GM19324 (cell line): Measurements from ENCODE around the gene GASK1A.

Experiments
- ATAC-seq: cut with Tn5 transposase; IDR thresholded peaks from one replicate; pipeline ENCODE4 v1.9.1; 2021; ENCODE audit warnings: mild to moderate bottlenecking, moderate library complexity; ENCODE audit not compliant: unreplicated experiment, low FRiP score

The GASK1A gene

DNA sequence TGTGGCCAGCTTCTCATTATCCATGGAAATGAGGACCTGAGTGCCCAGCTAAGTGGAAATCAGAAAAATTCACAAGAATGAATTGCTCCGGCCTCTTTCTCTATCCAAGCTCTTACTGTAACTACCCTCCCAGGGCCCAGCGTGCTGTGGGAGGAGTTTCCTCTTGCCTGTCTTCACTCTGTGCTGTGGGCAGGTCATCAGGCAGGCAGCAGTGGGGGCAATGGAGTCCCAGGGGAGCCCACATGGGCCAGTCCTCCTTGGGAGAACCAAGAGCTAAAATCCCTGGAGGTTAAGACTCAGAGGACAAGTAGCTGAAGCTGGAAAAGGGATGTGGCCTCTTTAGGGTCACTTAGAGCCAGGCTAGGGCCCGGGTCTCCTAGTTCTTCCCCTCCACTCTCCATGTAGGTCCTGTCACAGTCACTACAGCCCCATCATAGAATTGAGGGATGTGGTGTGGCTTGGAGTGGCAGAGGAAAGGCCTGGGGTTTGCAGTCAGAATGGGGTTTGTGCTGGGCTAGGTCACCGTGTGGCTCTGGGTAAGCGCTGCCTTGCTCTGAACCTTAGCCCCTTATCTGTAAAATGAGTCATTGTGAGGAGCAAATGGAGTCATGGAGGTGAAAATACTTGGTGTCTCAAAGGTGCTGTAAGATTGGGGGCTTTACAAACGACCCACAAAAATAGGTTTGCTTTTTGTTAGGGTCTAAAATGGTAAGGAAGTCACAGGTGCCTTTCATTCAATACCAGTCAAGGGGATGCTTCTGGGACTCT, 3.7 kb downstream of the GASK1A start:
- ATAC-seq: no peak

DNA sequence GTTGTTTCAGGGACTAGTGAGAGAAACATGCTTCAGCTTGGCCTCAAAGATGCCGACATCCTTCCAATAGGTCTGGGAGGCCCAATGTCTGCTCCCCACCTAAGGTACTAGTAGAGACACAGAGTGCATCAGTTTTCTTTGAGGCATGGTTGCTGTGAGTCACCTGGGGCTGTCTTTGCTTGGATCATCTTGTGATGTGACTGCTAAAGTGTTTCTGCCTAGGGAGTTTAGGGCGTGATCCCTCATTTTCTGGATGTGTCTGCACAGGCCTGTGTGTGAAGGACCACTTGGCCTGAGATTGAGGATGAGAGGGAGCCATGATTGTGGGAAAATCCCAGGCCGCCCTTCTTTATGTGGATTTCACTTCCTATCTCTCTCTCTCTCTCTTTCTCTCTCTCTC, 4.8 kb downstream of the GASK1A start:
- ATAC-seq: no peak

GRCh38 chr3:42984701-42985100, 5.6 kb downstream of the GASK1A start:
- no peak for ATAC-seq

DNA sequence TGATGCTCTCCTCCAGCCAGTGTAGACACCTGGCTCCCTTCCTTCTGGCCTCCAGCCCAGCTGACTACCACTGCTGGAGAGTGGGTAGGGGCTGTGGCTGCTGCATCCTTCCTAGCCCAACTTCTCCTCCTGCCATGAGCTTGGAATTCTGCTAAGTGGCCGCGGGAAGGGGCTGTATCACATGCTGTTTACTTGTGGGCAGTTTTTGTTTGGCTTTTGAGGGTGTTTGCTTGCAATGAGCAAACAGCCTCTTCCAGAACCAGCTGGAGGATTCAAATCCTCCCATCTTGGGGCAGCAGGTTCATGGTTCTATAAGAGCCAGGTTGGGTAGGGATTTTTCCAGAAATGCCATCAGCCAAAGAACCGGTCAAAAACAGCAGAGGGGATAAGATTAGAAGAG, 9.0 kb downstream of the GASK1A start:
- no peak for ATAC-seq

DNA sequence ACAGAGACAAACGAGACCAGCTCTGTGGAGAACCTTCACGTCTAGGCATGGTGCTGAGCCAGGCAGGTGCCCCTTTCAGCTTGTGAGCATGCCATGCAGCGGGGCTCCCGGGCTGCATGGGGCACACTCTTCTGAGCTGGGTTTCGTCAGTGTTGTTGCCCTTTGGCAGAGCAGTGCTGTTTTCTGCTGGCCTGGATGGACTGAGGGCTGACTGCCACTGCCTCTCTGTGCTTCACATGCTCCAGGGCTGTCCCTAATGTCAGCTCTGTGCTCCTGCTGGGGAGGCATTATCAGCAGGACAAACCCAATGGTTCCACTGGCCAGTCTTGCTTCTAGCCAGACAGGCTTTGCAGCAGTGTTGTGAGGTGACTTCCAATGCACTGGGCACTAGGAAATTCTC, 9.5 kb downstream of the GASK1A start:
- ATAC-seq: no peak

DNA sequence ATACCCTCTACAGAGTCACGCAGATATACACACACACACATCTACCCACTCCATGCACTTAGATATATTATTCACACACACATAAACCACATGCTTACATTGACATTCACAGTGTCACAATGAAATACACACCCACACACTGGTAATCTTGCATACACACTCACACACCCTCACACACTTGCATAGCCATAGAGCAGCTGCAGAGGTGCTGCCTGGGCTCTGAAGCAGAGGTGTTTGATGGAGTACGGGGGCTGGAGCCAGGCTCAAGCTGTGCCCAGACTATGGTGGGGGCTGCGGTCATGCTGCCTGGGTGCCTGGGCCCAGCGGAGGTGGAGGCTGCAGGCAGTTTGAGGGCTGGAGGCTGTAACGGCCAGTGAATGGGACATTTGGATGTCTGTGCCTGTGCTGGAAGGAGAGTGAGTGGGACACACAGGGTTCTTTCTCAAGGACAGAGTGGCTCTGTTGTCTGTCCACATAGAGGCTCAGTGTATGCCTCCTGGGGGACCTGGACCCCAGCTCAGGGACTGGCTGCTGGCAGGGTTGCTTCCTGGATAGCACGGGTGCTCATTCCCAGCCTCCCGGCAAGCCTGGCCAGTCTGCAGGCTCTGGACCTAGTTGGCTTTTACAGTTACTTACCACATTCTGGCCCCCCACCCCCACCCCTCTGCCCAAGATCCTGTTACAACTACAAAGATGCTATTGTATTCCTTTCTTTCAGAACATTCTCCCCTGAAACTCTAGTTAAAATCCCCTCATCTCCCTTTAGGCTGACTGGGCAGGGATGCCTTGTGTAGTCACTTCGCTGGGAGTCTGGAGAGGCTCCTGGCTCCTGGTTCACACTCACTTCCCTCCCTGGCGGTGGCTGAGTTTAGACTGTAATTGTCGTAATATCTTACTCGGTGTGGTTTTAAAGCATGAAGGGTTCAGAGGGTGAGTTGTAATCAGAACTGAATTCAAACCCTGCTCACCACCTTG, 12.5 kb downstream of the GASK1A start:
- ATAC-seq: no peak

DNA sequence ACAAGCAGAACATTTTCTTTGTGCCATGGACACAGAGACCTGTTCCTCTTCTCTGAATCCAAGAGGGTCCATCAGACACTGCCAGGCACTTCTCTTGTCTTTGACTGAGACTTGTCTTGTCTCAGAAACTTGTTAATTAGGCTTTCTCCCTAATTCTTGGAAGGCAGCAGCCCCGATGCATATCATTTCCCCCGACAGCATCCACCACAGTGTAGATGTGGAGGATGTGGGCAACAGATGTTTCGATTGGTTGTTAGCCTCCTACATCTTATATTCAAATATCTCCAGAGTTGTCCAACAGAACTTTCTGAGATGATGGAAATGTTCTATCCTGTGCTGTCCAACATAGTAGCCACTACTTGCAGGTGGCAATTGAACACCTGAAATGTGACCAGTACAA, 15.5 kb downstream of the GASK1A start:
- no peak for ATAC-seq

DNA sequence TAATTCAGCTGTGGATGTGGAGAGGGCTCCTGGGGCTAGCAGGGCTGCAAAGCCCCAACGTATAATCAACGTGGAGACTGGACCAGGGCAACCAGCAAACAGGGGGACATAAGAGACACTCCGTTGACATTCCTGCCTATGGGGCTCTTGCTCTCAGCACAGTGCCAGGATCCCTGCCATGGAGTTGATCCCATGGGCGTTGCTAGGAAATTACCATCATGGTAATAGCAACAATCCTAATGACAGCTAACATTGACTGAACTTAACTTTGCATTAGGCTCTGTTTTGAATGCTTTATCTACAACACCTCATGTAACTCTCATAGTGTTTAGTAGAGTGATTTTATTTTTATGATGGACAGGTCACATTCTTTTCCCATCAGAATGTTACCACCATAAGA, 16.9 kb downstream of the GASK1A start:
- no peak for ATAC-seq

GRCh38 chr3:42996633-42997075, 17.5 kb downstream of the GASK1A start:
- no peak for ATAC-seq

DNA sequence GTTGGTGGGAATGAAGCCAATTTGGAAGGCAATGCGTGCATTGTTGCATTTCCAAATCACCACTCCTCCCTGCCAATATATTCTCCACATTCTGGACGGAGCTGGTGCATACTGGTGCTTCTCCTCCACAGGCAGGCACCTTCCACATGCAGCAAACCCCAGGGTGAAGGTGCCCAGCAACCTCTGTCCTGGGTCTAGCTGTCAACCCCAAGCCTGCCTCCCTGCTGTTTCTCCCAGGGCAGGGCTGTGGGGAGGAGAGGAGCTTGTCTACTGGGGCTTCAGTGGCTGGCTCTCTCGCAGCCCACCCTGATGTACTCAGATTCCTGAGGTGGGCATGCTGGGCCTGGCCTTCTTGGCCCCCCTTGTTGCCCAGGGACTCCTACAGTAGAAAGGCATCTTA, 20.1 kb downstream of the GASK1A start:
- ATAC-seq: no peak

DNA sequence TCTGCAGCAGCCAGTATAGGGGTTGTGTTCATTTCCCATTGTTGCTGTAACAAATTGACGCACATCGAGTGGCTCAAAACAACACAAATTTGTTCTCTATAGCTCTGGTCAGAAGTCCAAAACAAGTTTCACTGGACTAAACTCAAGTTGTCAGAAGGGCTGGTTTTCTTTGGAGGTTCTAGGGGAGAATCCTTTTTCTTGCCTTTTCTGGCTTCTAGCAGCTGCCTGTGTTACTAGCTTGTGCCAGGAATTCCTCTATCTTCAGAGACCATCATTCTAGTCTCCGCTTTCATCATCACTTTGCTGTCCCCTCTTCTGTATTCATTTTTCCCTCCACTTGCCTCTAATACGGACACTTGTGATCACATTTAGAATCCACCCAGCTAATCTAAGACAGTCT, 20.5 kb downstream of the GASK1A start:
- ATAC-seq: no peak

DNA sequence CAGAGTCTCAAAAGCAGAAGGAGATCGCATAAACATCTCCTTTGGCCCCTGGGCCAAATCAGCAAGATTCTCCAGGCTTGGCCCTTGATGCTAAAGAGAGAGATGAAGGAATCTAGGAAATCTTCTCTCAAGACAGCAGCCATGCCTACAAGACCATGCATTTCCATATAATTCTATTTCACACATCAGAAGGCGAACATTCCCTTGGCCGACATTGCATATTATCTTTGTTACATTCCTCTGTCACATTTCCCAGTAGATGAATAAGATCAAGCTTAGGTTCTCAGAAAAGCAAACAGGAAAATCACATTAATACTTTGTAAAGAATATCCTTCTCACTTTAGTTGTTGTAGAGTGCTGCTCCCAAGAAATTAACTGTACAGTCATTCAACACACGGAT, 21.3 kb downstream of the GASK1A start:
- ATAC-seq: no peak

DNA sequence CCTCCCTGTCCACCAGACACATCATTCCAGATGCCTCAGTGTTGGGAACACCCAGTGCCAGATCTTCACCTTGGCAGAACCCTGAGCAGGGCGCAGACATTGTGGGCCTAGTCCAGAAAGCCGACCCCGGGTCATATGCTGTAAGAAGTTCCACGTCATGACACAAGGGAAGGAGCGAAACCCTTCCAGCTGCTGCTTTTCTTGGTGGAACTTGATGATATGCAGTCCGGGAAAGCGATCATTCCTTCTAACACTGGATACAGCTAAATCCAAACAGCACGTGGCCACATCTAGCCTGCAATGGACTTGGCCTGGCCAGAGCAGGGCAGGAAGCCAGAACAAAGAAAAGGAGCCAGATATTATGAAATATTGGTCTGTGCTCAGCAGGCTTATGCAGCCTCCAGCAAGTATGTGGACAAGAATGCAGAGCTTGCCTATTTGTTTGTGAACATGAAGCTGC, 22.0 kb downstream of the GASK1A start:
- ATAC-seq: no peak

DNA sequence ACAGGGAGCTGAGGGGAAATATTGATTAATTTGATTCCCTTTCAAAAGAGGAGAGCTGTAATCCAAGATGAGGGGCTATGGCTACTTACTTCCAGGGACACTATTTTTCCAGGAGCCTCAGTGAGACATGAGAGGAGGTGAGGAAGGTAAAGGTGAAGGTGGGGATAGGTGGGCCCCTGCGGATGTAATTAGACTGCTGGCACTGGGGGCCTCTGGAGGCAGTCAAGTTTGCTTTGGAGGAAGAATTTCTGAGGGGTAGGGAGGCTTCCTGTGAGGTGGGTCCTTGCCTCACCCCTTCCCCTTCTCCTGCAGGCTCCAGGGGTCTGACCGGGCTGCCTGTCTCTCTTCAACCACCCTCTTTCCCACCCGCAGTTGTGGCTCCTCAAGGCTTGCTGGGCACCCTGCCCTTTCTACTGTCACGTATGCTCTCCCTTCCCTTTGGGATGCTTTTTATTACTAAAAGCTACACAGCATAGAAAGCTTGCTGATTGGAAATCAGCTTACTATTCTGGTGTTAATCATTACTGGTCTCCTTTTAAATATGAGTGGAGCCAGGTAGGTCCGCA, 22.5 kb downstream of the GASK1A start:
- ATAC-seq: no peak

GRCh38 chr3:43004282-43004681, 25.2 kb downstream of the GASK1A start:
- ATAC-seq: no peak

DNA sequence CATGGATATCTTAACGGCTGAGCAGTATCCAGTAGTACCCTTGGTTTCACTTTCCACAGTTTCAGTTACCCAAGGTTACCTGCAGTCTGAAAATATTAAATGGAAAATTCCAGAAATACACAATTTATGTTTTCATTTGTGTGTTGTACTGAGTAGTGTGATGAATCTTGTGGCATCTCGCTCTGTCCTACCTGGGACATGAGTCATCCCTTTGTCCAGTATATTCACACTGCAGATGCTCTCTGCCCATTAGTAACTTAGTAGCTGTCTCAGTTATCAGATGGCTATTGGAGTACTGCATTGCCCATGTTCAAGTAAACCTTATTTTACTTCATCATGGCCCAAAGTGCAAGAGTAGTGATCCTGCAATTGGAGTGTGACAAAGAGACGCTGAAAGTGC, 26.1 kb downstream of the GASK1A start:
- no peak for ATAC-seq

- ATAC-seq: no peak
Observed at GRCh38 chr3:43005981-43006380, 26.9 kb downstream of the GASK1A start.

GRCh38 chr3:43006825-43007224, 27.7 kb downstream of the GASK1A start:
- ATAC-seq: no peak

DNA sequence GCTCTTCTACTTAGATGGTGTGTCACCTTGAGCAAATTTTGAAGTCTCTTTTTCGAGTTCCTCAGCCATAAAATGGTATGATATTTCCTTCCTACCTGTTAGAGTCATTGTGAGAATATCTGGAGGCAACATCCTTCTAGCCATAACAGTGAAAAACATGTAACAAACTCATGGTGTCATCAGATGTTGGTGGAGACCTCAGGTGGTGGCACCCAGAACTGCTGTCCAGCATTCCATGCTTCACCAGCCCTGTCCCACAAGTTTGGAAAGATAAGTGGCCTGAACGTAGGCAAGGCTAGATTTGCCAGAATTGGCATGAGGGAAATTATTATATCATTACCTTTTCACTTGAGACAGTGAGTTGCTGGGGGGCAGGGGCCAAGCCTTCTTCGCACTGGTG, 30.4 kb downstream of the GASK1A start:
- no peak for ATAC-seq

DNA sequence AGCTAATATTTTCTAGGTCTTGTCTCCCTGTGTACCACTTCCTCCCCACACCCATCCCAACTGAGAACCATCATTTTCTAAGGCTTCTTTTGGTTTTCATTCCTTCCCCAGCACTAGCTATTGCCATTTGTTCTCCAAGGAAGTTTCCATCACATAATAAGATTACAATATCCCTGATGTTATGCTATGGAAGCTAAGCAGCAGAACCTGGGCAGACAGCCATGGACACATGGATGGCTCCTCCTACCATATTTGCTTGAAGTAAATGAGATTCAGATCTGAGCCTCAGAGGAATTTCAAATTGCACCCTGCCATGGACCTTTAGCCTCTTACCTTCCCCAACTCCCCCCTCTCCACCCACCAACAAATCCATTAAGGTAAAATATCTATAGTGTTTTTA, 31.5 kb downstream of the GASK1A start:
- ATAC-seq: no peak

DNA sequence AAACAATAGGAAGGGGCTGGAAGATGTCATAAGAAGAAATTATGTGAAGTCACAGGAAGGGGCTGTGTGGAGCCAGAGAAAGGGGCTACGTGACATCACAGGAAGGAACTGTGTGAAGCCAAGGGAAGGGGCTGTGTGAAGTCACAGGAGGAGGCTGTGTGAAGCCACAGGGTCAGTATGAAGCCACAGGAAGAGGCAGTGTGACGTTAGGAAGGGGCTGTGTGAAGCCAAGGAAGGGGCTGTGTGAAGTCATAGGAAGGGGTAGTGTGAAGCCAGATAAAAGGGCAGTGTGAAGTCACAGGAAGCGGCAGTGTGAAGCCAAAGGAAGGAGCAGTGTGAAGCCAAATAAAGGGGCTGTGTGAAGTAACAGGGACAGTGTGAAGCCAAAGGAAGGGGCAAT, 32.5 kb downstream of the GASK1A start:
- no peak for ATAC-seq
